K562 (cell line): ENCODE data around the gene LYPD3. TPM values are rescaled to one million over a fixed set of nuclear protein-coding genes. Genes with fewer than 3 reads are reported as not detected.

ENCODE experiments used
- BRF2 ChIP-seq: IDR thresholded peaks from 3 replicates; pipeline ENCODE4 v1.6.1; 2011; ENCODE audit warnings: borderline replicate concordance, mild to moderate bottlenecking; ENCODE audit not compliant: insufficient read length, insufficient read depth
- GABPA ChIP-seq: fragments of 200-800 bp; sonication (Bioruptor generic); conservative IDR thresholded peaks from 2 replicates; pipeline ENCODE4 v1.6.1; 2016; ENCODE audit warnings: low read depth, missing genetic modification characterization, missing compliant biosample characterization
- KLF1 ChIP-seq: fragments of 450-650 bp; IDR thresholded peaks from 2 replicates; pipeline ENCODE4 v1.6.1; 2016; ENCODE audit warnings: missing genetic modification characterization, missing compliant biosample characterization
- NFE2 ChIP-seq: IDR thresholded peaks from 2 replicates; pipeline ENCODE4 v1.6.1; 2014; ENCODE audit warnings: antibody characterized with exemption, low read depth
- NFRKB ChIP-seq: fragments of 450-650 bp; IDR thresholded peaks from 2 replicates; pipeline ENCODE4 v1.6.1; 2016; ENCODE audit warnings: low read depth
- PREB ChIP-seq: sonication (generic); formaldehyde crosslinking; IDR thresholded peaks from 2 replicates; pipeline ENCODE4 v1.8.1; 2023; ENCODE audit warnings: mild to moderate bottlenecking, missing genetic modification reagents
- SLC30A9 ChIP-seq: fragments of 250-450 bp; sonication (Bioruptor Pico); IDR thresholded peaks from 2 replicates; pipeline ENCODE4 v1.8.0; 2022; ENCODE audit warnings: mild to moderate bottlenecking, moderate library complexity
- SOX6 ChIP-seq: fragments of 450-650 bp; IDR thresholded peaks from 2 replicates; pipeline ENCODE4 v1.6.1; 2014; ENCODE audit warnings: mild to moderate bottlenecking
- TARDBP ChIP-seq: fragments of 450-650 bp; IDR thresholded peaks from 2 replicates; pipeline ENCODE4 v1.6.1; 2016
- ZNF398 ChIP-seq: fragments of 250-450 bp; sonication (Bioruptor Pico); IDR thresholded peaks from 2 replicates; pipeline ENCODE4 v1.8.0; 2021; ENCODE audit warnings: moderate library complexity, mild to moderate bottlenecking, inconsistent platforms
- polyA plus RNA-seq, 8 experiments: library from polyadenylated mRNA; depleted of rRNA in 4 of 8; stranded (reverse) in 5 of 8; unstranded in 3 of 8; fragments of >200 nt; fragmentation: Nextera tagmentation in 2 of 8; fragmentation: Illumina TruSeq in 1 of 8; extraction: Ambion mirVana in 2 of 8; extraction: Trizol in 1 of 8; gene quantifications; 2 replicates each; pipeline versions ENCODE4 v1.2.1 to v1.2.3, GENCODE V29; 2011 to 2014; ENCODE audit warnings: inconsistent platforms in 1 of 8, missing spikeins in 1 of 8
- total RNA-seq, 7 experiments: library from RNA; depleted of rRNA in 6 of 7; stranded (reverse); fragments of >200 nt in 6 of 7; fragmentation: Illumina TruSeq in 2 of 7; extraction: Trizol in 2 of 7; gene quantifications; 2 replicates each; pipeline versions ENCODE4 v1.2.1 to v1.2.3, GENCODE V29; 2011 to 2021; ENCODE audit warnings: low replicate concordance in 1 of 7
- TF ChIP-seq, protein P1 (sequence below): fragments of 250-450 bp; sonication (Bioruptor Pico); IDR thresholded peaks from 2 replicates; pipeline ENCODE4 v1.5.0; 2022; ENCODE audit warnings: mild to moderate bottlenecking
- TF ChIP-seq, protein P2 (sequence below), 3 experiments: fragments of 200-800 bp in 1 of 3; fragments of 250-450 bp in 1 of 3; fragments of 450-650 bp in 1 of 3; sonication (Bioruptor Pico) in 1 of 3; sonication (Bioruptor generic) in 1 of 3; formaldehyde crosslinking in 1 of 3; IDR thresholded peaks; 2 replicates each; pipeline versions ENCODE4 v1.6.1 to v1.8.0; 2016 to 2022; ENCODE audit warnings: mild to moderate bottlenecking in 2 of 3, missing genetic modification characterization in 2 of 3, missing compliant biosample characterization in 1 of 3, moderate library complexity in 1 of 3

The LYPD3 gene
- total and polyA plus RNA-seq, 9 of the 15 experiments (the other 6 are each of a cell fraction or from before 2014, with no cell fraction given) = 0.04 to 0.33 (median 0.20) TPM; not detected in 1

GRCh38 chr19:43504426-43505185, 39.2 kb upstream of the LYPD3 start, which contains the start of gene PHLDB3 (continued):
- no peak for TF ChIP-seq ZNF398 (CRISPR knock-in tag)
- TF ChIP-seq GABPA (tag) = peak; percentile 72
- no peak for TF ChIP-seq SOX6
- TF ChIP-seq KLF1 = 0 out of 2 replicates have a peak, but pooled peaks have one; percentile 29
- no peak for TF ChIP-seq TARDBP
- TF ChIP-seq NFRKB = 0 out of 2 replicates have a peak, but pooled peaks have one; percentile 9
- TF ChIP-seq, protein P1, sequence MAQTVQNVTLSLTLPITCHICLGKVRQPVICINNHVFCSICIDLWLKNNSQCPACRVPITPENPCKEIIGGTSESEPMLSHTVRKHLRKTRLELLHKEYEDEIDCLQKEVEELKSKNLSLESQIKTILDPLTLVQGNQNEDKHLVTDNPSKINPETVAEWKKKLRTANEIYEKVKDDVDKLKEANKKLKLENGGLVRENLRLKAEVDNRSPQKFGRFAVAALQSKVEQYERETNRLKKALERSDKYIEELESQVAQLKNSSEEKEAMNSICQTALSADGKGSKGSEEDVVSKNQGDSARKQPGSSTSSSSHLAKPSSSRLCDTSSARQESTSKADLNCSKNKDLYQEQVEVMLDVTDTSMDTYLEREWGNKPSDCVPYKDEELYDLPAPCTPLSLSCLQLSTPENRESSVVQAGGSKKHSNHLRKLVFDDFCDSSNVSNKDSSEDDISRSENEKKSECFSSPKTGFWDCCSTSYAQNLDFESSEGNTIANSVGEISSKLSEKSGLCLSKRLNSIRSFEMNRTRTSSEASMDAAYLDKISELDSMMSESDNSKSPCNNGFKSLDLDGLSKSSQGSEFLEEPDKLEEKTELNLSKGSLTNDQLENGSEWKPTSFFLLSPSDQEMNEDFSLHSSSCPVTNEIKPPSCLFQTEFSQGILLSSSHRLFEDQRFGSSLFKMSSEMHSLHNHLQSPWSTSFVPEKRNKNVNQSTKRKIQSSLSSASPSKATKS (CRISPR knock-in tag) = no peak
- TF ChIP-seq PREB = no peak
- TF ChIP-seq, protein P2, sequence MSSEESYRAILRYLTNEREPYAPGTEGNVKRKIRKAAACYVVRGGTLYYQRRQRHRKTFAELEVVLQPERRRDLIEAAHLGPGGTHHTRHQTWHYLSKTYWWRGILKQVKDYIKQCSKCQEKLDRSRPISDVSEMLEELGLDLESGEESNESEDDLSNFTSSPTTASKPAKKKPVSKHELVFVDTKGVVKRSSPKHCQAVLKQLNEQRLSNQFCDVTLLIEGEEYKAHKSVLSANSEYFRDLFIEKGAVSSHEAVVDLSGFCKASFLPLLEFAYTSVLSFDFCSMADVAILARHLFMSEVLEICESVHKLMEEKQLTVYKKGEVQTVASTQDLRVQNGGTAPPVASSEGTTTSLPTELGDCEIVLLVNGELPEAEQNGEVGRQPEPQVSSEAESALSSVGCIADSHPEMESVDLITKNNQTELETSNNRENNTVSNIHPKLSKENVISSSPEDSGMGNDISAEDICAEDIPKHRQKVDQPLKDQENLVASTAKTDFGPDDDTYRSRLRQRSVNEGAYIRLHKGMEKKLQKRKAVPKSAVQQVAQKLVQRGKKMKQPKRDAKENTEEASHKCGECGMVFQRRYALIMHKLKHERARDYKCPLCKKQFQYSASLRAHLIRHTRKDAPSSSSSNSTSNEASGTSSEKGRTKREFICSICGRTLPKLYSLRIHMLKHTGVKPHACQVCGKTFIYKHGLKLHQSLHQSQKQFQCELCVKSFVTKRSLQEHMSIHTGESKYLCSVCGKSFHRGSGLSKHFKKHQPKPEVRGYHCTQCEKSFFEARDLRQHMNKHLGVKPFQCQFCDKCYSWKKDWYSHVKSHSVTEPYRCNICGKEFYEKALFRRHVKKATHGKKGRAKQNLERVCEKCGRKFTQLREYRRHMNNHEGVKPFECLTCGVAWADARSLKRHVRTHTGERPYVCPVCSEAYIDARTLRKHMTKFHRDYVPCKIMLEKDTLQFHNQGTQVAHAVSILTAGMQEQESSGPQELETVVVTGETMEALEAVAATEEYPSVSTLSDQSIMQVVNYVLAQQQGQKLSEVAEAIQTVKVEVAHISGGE (CRISPR knock-in tag; IDR thresholded peaks at IDR 0.05) = peak in 1 of 3 experiments; percentile 45; a peak in 4 of 6 replicates
- TF ChIP-seq NFE2 = no peak
- TF ChIP-seq BRF2 = no peak
- no peak for TF ChIP-seq SLC30A9
